Left ventricle myocardium inferior (tissue), 1 donor: Measurements from ENCODE around the gene GNG10. TPM values are rescaled to one million over a fixed set of nuclear protein-coding genes. Genes with fewer than 3 reads are reported as not detected.
"Not testable (repeated sequence)": the region's sequence is repeated elsewhere in the genome, so short reads cannot be mapped to it uniquely, and the experiment has no call there.

ENCODE experiments used
- DNase-seq: peaks from one replicate; pipeline ENCODE4 v3.0.0-alpha.2; 2020
- H3K27ac ChIP-seq: fragments of 200-600 bp; replicated peaks from 2 replicates; pipeline ENCODE4 v1.8.0; 2021
- H3K27me3 ChIP-seq: fragments of 200-600 bp; 2 replicates; pipeline ENCODE4 v1.8.0; 2021; ENCODE audit warnings: low read depth
- H3K36me3 ChIP-seq: fragments of 200-600 bp; 2 replicates; pipeline ENCODE4 v1.8.0; 2021
- H3K4me1 ChIP-seq: fragments of 200-600 bp; 2 replicates; pipeline ENCODE4 v1.8.0; 2021
- H3K4me3 ChIP-seq: fragments of 200-600 bp; 2 replicates; pipeline ENCODE4 v1.8.0; 2021; ENCODE audit warnings: mild to moderate bottlenecking, moderate library complexity
- H3K9me3 ChIP-seq: fragments of 200-600 bp; replicated peaks from 2 replicates; pipeline ENCODE4 v1.8.0; 2021
- CTCF ChIP-seq: fragments of 200-600 bp; IDR thresholded peaks from 2 replicates; pipeline ENCODE4 v1.8.0; 2021; ENCODE audit warnings: antibody characterized with exemption, mild to moderate bottlenecking, borderline replicate concordance
- intact Hi-C: fragments of 100-400 bp; cut with micrococcal nuclease; formaldehyde crosslinking; loops from one replicate; pipeline ENCODE4 v1.11.0; 2022
- long read RNA-seq: library from polyadenylated mRNA; unstranded; transcript quantifications from one replicate; pipeline ENCODE4 v2.0.0, GENCODE V29; 2021
- total RNA-seq: library from RNA; stranded (reverse); fragmentation: NEBNext Ultra II Directional; extraction: Animal tissue kit (Norgen Biotek cat#: 25700); gene quantifications from one replicate; pipeline ENCODE4 v1.2.1, GENCODE V29; 2021
- donor health status: DM: no; HTN: yes; CAD: no; lungs with severe emphysema.

Gene GNG10
- 27.4 TPM for total RNA-seq
- long read RNA-seq, transcript GNG10-201 (3 exons, 1,491 nt) = major isoform, 24 of 24 reads
- long read RNA-seq, partial matches to known transcripts = 0 of 24 reads
- long read RNA-seq, other reads (novel, unspliced or antisense) = 0 of 24 reads

DNA sequence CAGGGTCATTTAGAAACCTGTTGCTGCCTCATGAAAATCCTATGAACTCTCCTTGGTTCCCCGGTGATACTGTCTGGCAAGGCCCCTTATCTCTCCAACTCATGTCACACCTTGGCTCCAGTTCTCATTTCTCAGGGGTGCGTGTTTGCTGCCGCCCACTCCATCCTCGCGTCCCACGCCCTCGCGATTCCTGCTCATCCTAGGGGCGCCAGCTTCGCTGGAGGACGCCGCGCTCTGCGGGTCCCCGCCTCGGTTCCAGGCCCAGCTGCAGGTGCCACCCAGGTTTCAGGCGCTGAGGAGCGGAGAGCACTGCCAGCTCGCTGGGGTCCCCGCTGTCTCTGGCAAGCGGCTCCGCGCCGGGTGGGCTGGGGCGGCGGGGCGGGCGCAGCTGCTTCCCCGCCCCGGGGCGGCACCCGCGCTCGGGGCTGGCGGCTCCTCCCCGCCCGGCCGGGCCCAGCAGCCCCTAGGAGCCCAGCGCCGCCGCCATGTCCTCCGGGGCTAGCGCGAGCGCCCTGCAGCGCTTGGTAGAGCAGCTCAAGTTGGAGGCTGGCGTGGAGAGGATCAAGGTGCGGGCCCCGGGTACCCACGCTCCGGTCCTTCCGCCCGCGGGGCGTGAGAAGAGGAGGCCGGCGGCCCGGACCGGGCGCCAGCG, at the start of gene GNG10:
GNG10 (plus strand) TSS at position 456 of the 652 bp plus-strand sequence; CDS start at position 486, 30 bp downstream.
- Histone ChIP-seq H3K27ac (peak within 1 kb of the TSS; percentile 86), H3K27me3 (no peaks in the 10 kb centered on the region), H3K36me3 (no peaks in the 10 kb centered on the region), H3K9me3 (no peaks in the 10 kb centered on the region), H3K4me1 (peaks cover 25% of the 10 kb centered on the region), H3K4me3 (peak within 1 kb of the TSS; percentile 85)
- no peak for TF ChIP-seq CTCF
- peak; percentile 61 for DNase-seq
- intact Hi-C loops = no loop called here

GRCh38 chr9:111613436-111614040, 47.9 kb upstream of the GNG10 start:
- Histone ChIP-seq H3K27me3 (peaks cover 38% of the 10 kb centered on the region), H3K4me1 (no peaks in the 10 kb centered on the region), H3K36me3 (no peaks in the 10 kb centered on the region), H3K9me3 (no peaks in the 10 kb centered on the region), H3K27ac (no peak overlapping the region), H3K4me3 (no peak overlapping the region)
- DNase-seq = no peak
- intact Hi-C loops = no loop called here
- TF ChIP-seq CTCF = no peak

DNA sequence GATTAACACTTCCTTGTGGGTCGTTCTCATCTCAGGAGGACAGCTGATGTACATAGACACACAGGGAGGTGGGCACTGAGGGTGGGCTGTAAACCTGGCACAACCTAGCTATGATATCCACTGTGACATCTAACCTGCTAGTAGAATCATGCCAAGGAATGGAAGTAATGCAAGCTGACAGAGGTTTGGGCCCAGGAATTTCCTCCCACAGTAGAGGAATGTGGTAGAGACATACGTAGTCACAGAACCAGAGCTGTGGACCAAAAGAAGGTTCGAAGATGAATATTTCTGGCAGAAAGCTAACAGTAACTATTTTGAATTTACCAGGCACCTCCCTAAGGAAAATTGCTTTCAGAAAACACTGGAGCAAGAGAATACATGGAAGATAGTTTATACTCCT, 45.5 kb upstream of the GNG10 start:
- no peaks in the 10 kb centered on the region for H3K36me3 ChIP-seq
- intact Hi-C loops = no loop called here
- H3K27me3 ChIP-seq = peaks cover 20% of the 10 kb centered on the region
- no peak for DNase-seq
- no peaks in the 10 kb centered on the region for H3K4me1 ChIP-seq
- TF ChIP-seq CTCF = no peak
- H3K4me3 ChIP-seq = no peak overlapping the region
- H3K9me3 ChIP-seq = no peaks in the 10 kb centered on the region
- no peak overlapping the region for H3K27ac ChIP-seq

GRCh38 chr9:111617349-111617748, 44.1 kb upstream of the GNG10 start:
- H3K36me3 ChIP-seq, H3K4me3 ChIP-seq, H3K4me1 ChIP-seq, H3K27ac ChIP-seq, H3K27me3 ChIP-seq, intact Hi-C loops, DNase-seq, H3K9me3 ChIP-seq: not testable (repeated sequence)

- Histone ChIP-seq H3K9me3 (no peaks in the 10 kb centered on the region), H3K36me3 (no peaks in the 10 kb centered on the region), H3K4me3 (no peak overlapping the region), H3K27me3 (no peaks in the 10 kb centered on the region), H3K27ac (no peak overlapping the region), H3K4me1 (no peaks in the 10 kb centered on the region)
- peak; percentile 92 for TF ChIP-seq CTCF
- intact Hi-C loops = no loop called here
- no peak for DNase-seq
Measured at GRCh38 chr9:111621895-111622480, 39.4 kb upstream of the GNG10 start.

GRCh38 chr9:111622626-111623025, 38.8 kb upstream of the GNG10 start:
- Histone ChIP-seq H3K4me3 (no peak overlapping the region), H3K27me3 (no peaks in the 10 kb centered on the region), H3K9me3 (no peaks in the 10 kb centered on the region), H3K36me3 (no peaks in the 10 kb centered on the region), H3K27ac (no peak overlapping the region), H3K4me1 (no peaks in the 10 kb centered on the region)
- no peak for TF ChIP-seq CTCF
- no peak for DNase-seq
- intact Hi-C loops = no loop called here
